Activated gamma-delta T cell treated with anti-CD3 and anti-CD28 coated beads, Interleukin-2, amount 50 U/mL, for 16 hours (primary cell): ENCODE data around the gene DUSP10.

ENCODE experiments used
- DNase-seq: peaks from one replicate; pipeline ENCODE4 v3.0.0-alpha.2; 2020; ENCODE audit warnings: low read depth

DUSP10 gene

DNA sequence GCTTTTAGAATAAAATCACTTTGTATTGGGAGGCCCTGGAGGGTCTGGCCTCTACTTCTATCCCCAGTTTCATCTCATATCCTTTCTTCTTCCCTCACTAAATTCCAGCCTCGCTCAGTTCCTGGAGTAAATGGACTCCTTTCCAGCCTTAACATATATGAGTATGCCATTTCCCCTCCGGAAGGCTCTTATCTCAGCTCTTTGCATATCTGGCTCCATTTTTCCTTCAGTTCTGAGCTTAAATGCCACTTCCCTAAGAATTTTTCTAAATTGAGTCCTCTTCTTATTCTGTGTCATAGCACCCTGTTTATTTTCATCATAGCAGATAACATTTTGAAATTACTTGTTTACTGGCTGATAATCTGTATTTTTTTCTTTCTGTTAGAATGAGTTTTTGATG lies 20.2 kb upstream of the DUSP10 start:
- no peak for DNase-seq

DNA sequence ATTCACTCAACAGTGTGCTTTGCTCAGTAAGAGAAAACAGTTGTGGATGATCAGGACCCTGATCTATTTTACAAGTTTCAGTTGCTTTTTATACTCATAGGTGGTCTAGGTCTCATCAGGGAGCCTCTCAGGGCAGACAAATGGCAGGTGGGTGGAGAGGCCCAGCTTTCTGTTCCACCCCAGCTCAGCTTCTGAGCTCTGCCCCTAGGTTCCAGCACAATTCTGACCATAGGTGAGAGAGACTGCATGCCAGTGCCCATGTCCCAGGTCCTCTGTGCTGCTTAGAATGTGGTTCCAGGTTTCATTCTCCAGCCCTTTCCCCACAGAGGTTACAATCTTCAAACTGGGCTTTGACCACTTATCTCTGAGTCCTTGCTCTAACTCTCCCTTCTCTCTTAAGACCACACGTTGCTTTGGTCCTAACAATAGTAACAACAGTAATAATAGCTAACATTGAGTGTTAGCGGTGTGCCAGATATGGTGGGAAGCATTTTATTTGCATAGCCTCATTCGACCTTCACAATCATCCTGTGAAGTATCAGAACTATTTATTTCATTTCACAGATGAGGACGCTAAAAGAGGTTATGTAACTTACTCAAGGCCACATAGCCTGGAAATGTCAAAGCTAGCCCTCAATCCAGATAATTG lies 19.6 kb upstream of the DUSP10 start:
- DNase-seq: no peak

DNA sequence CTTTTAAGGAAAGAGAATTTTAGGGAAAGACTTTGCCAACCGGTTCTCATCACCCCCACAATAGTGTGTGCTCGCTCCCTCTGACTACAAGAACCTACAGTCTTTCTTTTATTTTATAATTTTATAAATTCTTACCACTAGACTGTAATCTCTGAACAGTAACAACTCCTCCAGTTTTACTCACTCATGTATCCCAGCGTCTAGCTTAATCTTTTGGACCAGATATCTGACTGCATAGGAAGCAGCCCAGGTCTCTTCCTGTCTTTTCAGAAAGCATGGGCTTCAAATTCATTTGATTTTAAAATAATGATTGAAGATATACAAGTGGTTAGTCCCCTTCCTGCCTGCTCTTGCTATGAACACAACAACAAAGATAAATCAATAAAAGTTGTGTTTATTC lies 19.0 kb upstream of the DUSP10 start:
- DNase-seq: no peak

DNA sequence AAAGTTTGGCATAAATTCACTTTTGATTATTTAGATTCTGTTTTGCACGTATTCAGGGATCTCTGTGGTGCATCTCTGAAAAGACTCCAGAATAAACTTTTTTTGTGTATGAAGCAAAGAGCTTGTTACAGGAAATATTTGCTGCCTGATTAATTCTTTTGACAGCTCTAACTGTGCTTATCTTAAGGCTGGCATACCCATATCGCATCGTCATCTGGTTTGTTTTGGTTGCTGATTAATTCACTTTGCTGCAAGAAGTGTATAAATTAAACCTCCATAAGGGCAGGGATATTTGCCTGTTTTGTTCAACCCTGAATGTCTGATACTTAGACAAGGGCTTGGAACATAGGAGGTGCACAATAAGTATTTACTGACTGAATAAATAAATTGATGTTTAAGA lies 17.5 kb upstream of the DUSP10 start:
- no peak for DNase-seq

DNA sequence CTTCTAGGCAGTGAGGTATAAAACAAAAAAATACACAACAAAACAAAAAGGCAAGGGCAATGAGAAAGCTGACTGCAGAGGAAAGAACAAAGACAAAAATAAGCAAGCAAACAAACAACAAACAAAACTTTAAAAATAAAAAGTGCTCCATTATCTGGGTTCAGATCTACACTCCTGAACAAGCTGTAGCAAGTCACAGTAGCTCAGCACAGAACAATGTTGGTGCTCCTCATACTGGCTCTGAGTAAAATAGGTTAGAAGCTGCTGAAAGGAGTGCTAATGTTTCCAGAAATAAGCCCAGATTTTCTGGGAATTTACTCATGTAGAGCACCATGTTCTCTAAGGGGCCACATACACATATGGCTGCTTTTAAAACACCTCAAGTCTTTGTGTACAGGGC lies 16.6 kb upstream of the DUSP10 start:
- no peak for DNase-seq

DNA sequence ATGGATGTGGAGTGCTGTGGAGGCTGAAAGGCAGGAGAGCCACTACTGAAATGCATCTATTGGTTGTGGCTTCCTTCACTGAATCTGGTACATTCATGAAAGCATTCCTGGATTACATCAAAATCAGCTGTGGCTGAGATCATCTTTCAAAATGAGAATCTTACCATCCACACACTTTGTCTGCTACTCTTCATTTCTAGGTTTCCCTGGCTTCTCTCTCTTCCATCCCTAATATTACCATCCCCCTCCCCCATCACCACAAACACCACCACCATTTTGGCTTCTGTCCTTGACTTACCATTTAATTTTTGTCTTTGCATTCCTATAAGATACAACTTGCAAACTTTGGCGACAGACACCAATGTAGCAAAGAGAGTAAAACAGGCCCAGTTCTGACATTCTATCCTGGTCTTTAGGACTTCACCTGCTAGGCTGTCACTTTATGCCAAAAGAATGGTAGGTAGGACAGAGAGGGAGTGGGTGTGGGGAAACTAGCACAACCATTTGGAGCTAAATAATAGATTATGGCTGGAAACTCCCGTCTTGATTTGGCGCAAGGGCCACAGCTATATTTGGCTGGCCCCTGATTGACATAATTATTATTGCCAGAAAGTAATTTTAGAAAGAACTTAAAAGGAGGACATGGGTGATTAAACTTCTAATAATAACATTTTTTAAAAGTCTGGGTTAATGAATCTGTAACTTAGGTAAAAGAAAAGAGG lies 15.1 kb upstream of the DUSP10 start:
- no peak for DNase-seq

DNA sequence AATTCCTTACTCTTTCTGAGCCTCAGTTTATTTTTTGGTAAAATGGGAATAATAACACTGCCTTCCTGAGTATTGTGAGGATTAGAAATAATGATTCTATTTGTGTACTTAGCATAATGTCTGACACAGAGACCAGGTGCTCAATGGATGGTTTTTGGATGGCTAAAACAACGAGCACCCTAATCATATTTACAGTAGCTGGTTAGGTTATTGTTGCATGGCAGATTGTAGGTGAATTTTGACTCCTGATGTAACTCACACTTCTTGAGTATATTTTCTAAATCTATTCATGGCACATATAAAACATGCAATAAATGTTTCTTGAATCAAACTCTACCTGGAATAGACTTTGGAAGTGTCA lies 11.9 kb upstream of the DUSP10 start:
- DNase-seq: no peak

DNA sequence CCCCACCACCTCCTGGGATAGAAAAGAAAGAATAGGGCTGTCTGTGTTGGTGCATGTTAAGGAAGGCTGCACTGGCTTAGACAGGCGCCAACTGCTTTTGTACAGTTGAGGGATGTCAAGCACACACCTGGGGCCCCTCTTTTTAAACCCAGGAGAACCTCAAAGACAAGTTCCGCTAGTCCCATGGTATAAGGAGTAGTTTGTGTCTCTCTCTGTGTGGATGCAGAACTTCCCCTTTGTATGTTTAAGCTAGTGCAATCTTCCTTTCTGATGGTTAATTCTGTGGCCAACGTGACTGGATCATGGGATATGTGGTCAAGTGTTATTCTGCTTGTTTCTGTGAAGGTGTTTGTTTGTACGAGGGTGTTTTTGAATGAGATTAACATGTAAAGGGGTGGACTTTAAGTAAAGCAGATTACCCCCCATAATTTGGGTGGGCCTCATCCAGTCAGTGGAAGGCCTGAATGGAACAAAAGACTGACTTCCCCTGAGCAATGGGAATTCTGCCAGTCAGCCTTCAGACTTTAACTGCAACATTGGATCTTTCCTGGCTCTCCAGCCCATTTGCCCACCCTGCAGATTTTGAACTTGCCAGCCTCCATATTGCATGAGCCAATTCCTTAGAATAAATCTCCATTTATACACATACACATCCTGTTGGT lies 9.5 kb upstream of the DUSP10 start:
- no peak for DNase-seq

DNA sequence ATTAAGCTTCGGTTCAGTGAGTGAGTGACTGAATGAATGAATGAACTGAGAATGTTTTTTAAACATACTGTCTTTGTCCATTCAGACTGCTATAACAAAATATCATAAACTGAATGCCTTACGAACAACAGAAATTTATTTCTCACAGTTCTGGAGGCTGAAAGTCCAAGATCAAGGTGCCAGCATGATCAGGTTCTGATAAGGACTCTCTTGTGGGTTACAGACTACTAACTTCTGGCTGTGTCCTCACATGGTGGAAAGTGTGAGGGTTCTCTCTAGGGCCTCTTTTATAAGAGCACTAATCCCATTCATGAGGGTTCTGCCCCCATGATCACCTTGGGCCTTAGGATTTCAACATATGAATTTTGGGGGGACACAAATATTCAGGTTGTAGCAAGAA lies 7.1 kb upstream of the DUSP10 start:
- no peak for DNase-seq

DNA sequence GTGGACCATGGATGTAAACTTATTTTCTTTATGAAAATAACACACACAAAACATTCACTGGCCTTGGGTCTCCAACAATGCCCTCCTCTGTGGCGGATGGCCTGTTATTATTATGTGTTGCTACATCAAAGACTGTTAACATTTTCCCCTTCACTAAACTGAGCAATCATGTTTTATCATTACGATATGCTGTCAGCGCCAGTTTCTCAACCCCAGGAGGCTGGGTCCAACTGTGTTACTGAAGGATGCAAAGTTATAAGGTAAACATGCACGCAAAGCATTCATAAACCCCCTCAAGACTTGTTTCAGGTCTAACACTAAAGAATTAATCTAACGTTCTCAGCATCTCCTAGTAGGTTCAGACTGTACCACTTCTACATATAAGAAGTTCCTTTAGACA lies 6.0 kb upstream of the DUSP10 start:
- no peak for DNase-seq

DNA sequence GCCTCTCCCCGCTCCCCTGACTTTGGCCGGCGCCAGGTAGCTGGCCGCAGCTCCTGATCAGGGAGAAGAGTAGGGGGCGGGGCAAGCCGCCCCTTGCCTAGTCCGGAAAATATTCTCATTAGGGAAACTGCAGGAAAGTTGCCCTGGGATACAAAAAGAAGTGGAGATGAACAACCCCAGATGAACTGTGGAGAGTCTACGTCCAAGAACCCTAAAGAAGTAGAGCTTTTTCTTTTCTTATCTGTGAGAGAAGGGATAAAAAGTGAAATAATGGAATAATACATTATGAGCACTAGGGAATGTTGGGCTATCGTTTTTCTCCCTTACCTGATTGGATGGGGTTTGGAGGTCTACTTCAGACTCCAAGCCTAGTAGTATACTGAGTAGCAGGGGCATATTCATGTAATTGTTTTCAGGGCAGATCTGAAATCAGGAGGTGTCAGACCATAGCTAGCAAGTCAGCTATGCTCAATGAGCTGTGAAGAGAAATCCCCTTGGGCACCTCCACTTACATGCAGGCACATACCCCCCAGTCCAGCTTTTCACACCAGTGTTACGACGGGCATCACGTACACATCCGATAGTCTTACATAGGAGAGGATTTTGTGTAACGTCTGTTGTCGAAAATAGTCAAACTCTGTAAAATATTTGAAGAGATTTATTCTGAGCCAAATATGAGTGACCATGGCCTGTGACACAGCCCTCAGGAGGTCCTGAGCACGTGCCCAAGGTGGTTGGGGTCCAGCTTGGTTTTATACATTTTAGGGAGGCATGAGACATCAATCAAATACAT lies 1.7 kb upstream of the DUSP10 start:
- no peak for DNase-seq

DNA sequence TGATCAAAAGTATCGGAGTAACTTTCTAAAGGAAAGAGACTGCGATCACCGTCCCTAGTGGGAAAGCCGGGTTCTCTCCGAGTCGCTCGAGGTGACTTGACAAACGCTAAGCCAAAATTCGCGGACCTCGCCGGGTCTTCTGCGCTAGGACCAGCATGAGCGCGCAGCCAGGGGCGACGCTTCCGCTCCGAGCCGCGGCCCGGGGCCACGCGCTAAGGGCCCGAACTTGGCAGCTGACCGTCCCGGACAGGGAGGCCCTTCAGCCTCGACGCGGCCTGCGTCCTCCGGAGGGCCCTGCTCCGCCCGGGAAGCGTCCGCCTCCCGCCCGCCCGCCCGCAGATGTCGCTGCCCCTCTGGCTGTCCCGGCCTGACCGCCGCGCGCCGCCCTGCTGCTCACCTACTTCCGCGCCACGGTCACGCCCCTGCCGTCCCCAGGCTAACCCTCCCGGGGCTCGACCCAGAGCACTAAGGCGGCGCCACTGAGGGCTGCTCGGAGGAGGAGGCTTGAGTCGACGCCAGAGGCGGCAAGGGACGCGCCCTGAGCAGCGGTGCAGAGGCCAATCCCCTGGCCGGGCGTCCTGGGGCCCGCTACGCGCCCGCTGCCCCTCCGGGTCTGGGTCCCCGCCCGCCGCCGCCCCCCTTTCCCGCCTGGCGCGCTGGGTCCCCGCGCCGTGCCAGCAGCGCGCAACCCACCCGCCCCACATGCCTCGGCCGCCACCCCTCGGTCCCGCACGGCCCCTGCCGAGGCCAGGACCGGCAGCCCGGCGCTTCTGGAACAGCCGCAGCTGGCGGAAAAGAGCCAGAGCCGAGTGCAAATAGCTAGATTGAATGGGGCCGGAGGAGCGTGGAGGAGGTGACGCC lies 896 bp upstream of the DUSP10 start:
- DNase-seq: peak; percentile 67

DNA sequence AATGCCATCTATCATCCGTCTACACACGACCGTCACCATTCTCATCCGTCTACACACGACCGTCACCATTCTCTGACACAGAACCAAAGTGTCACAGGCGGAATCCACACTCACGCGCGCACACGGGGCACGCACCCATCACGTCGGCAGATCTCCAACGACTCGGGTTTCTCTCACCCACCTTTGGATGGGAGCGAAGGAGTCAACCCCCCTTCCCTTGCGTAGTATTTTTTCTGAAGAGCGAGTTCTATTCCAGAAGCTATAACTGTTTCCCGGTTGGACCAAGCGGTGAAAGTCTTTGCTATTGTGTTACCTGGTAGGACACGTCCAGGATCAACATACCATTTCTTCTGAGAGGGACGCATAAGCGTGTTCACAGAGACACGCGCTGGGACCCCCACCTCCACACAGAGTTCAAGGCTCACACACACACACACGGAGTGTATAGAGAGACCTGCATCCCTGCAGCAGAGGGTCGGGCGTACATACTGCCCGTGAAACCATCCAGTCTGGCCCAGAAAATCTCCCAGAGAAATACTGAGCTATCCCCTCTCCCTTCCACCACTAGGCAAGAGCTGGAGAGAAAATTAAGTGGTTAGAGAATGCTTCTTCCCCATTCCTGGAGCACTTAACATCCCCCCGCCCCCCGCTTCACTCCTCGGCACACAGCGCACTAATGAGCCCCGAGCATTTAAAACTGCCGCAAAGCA lies 741 bp downstream of the DUSP10 start:
- no peak for DNase-seq

DNA sequence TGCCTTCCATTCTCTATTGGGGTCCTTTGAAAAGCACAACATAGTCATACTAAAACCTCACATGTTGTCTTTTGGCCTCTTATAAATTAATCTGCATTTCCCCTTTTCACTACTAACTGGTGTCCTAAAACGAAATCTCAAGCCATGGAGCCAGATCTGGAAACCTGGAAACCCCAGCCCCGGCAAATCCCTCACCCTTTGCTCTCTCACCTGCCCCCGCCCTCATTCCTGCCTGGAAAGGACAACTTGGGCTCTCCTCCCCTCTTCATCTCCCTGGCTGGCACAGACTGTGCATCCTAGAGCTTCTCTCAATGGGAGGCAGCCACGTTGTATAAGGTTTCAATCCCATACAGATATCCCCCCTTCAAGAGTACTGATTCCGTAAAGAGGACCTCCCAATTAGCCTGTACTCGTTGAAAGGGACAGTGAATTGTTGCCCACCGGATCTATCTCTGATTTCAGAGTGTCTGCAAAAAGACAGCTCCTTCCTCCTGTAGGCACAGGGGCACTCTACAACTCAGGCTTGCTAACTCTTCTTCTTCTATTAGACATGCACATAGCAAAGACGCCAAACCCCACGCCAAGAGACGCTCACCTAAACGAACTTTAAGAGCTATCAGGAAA lies 1.4 kb downstream of the DUSP10 start:
- no peak for DNase-seq

DNA sequence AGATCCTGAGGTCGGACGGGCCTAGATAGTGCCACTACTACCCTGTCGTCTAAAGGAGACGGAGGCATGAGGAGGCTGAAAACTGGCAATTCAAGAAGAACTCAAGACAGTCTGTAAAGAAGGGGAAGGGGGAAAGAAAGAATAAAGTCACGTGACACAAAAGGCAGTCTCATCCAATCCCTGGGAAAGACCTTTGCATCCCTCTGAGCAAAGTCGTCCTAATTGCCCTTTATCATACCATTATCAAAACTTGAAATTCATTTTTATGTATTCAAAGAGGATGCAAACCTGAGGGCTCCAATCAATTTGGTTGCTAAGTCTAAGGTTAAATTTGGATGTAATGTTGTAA lies 2.2 kb downstream of the DUSP10 start:
- no peak for DNase-seq

DNA sequence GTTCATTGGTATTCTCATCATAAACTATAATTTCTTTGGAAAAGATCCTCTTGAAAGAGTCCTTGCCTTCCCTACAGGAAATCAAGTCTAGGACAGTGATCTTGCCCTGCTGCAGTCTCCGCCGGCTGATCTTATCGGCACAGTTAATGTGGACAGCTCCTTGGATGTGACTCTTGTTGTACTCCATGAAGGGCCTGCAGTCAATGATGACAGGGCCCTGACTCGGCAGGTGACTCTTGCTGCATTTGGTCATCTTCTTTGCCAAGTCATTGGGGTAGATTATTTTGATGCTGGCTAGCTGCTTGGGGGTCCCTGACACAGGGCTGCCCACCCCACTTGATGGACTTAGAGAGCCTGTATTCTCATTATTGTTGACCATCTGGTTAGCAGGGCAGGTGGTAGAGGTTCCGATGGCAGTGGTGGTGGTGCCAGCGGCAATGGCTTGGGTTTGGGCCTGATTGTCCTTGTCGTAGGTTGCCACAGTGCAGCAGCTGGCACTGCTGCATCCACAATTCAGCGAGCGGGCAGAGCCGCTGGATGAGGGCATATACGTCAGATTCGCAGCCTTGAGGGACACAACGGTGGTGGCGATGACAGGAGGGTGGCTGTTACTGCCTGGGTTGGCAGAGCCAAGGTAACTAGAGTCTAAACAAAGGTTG lies 2.7 kb downstream of the DUSP10 start:
- no peak for DNase-seq

DNA sequence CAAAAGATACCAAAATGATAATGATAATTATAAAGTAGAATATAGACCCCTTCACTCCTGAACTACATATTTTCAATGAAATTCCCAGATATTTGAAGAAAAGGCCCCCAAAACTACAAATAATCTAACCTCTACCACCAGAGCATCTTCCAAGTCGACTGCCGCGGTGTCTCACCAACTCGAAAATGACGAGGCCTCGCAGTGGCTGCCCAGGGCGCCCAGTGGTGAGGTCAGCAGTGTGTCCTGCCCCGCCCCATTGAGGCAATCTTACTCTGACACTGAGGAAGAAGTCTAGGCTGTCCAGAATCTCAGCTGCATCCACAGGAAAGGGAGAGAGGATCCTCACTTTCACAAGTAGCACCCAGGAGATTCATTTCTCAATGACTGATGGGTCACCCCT lies 5.2 kb downstream of the DUSP10 start:
- no peak for DNase-seq

DNA sequence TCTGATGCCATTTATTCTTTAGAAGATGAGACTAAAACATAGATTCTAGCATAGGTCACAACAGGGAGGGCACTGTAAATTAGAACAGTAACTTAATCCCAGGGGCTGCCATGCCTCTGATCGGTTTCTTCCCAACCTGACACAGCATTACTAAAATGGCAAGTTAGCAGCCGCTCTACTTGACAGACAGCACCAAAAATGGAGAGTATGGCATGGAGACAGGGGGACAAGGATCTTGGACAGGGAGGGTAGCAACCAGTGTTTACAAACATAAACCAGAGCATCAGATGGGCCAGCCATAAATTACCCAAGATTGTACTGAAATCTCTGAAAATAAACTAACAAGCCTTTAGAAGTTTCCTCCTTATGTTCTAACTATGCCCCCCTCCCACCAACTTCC lies 5.9 kb downstream of the DUSP10 start:
- DNase-seq: no peak

DNA sequence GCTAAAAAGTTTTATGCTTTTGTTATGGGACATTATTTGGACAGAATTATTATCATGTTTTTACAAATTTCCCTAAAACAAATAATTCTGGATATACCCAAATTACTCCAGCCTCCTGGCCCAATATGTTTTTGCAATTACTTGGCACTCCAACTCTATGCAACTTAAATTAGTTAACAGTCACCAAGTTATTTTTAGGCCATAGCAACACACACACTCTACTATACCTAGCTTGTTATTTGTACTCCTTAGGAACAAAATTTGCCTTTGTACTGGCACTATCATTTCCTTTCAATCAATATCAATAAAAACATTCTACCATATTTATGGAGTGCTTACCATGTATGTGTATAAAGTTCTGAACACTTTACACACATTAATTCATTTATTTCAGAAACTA lies 7.7 kb downstream of the DUSP10 start:
- DNase-seq: no peak

DNA sequence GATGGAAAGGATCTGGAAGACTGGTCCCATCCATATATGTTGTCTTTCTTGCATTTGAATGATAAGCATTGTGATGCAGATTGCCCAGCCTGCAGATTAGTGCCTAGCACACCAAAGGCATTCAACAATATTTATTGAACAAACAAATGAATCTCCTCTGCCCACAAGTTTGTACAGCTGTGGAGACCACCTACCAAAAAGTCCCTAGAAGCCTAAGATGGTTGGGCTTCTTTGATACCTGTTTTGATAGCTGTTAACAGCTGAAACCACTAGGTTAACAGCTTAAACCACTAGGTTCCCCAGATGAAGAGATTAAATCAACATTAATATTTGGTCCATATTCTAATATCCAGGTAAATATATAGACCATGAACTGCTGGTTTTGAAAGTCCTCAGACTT lies 9.8 kb downstream of the DUSP10 start:
- DNase-seq: no peak
